Measurements from ENCODE around the gene ERMARD. TPM values are rescaled to one million over a fixed set of nuclear protein-coding genes. Genes with fewer than 3 reads are reported as not detected.

ERMARD gene
- total RNA-seq, 2 experiments from 2014 or later: 23.2 to 42.3 TPM

DNA sequence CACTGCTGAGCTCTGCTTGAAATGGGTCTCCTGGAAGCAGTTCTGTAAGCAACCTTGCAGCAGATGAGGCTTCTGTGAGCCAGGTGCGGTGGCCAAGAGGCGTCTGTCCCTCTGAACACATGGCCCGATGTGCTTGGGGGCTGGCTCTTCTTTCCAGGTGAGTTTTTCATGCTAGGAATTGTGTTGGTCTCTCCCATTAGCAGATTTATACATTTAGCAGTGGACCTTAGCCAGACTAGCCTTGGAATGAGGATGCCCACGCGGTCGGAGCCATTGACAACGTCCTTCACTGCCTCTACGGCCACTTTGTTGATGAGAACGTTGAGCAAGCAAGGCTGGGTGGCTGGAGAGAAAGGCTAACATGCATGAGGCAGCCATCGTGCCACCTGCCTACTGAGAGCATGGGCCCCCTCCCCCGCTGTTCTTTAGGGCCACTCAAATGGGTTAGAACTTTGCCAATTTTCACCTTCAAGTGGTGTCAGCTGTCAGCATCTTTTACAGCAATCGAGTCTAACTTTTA lies 33.5 kb downstream of the ERMARD start:
- no peaks in the 10 kb centered on the region for H3K9me3 ChIP-seq (ENCODE audit: low read length)
- H3K4me2 ChIP-seq (ENCODE audit: low read length): no peak overlapping the region
- no peak overlapping the region for H3K27ac ChIP-seq (ENCODE audit: low read depth, low read length, poor library complexity, severe bottlenecking)
- H2AFZ ChIP-seq (ENCODE audit: low read length): no peak overlapping the region
- no peaks in the 10 kb centered on the region for H3K36me3 ChIP-seq (ENCODE audit: insufficient read depth, low read length)
- BruUV-seq (replicated peaks): no TSS peak
- no peak for DNase-seq (ENCODE audit: low spot score)
- no peak overlapping the region for H3K4me3 ChIP-seq (ENCODE audit: low read depth, low read length, poor library complexity, severe bottlenecking)
- no peaks in the 10 kb centered on the region for H3K79me2 ChIP-seq (ENCODE audit: insufficient read depth, low read depth, low read length)
- intact Hi-C loops (cut with micrococcal nuclease; ENCODE audit: unreplicated experiment): no loop called here
- H4K20me1 ChIP-seq (ENCODE audit: insufficient read depth, low read length): no peaks in the 10 kb centered on the region
- no peaks in the 10 kb centered on the region for H3K4me1 ChIP-seq (ENCODE audit: insufficient read depth, low read length, poor library complexity, severe bottlenecking)
- TF ChIP-seq EZH2phosphoT487 (IDR thresholded peaks at IDR 0.05; ENCODE audit: borderline replicate concordance, low read depth, low read length): no peak
- TF ChIP-seq, protein P1, sequence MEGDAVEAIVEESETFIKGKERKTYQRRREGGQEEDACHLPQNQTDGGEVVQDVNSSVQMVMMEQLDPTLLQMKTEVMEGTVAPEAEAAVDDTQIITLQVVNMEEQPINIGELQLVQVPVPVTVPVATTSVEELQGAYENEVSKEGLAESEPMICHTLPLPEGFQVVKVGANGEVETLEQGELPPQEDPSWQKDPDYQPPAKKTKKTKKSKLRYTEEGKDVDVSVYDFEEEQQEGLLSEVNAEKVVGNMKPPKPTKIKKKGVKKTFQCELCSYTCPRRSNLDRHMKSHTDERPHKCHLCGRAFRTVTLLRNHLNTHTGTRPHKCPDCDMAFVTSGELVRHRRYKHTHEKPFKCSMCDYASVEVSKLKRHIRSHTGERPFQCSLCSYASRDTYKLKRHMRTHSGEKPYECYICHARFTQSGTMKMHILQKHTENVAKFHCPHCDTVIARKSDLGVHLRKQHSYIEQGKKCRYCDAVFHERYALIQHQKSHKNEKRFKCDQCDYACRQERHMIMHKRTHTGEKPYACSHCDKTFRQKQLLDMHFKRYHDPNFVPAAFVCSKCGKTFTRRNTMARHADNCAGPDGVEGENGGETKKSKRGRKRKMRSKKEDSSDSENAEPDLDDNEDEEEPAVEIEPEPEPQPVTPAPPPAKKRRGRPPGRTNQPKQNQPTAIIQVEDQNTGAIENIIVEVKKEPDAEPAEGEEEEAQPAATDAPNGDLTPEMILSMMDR (conservative IDR thresholded peaks at IDR 0.05; ENCODE audit: low read length): no peak
- ChIA-PET CTCF (ENCODE audit: unreplicated experiment) (no interaction called here), POLR2A (interaction anchor here (0.5 kb wide), 1 partner anchor 1058 kb away, joined by 3 read pairs; no protein-coding TSS in a partner anchor)
- H3K9me2 ChIP-seq (ENCODE audit: insufficient read depth, low read length): no peaks in the 10 kb centered on the region

DNA sequence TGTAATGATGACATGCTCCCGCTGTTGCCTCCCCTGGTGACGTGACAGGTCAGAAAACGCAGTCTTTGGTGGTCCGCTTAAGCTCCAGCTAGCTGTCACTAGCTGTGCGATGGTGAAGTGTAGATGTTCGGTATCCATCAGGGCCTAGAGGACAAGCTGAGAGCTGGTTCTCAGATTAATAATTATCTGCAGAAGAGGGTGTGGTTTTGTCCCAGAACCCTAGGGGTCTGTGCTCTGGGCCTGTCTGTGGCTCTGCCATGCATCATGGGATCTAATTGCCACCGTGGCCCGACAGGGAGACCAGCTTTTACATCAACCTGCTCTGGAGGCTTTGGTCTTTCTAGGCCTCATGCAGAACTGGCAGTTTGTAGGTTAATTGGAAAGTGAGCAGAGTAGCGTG lies 34.1 kb downstream of the ERMARD start:
- ChIA-PET POLR2A (interaction anchor here (0.5 kb wide), 1 partner anchor 1059 kb away, joined by 3 read pairs; no protein-coding TSS in a partner anchor), CTCF (ENCODE audit: unreplicated experiment) (no interaction called here)
- no peaks in the 10 kb centered on the region for H3K9me2 ChIP-seq (ENCODE audit: insufficient read depth, low read length)
- intact Hi-C loops (cut with micrococcal nuclease; ENCODE audit: unreplicated experiment): no loop called here
- no peaks in the 10 kb centered on the region for H3K9me3 ChIP-seq (ENCODE audit: low read length)
- no peaks in the 10 kb centered on the region for H4K20me1 ChIP-seq (ENCODE audit: insufficient read depth, low read length)
- H3K4me2 ChIP-seq (ENCODE audit: low read length): no peak overlapping the region
- H2AFZ ChIP-seq (ENCODE audit: low read length): no peak overlapping the region
- BruUV-seq (replicated peaks): no TSS peak
- DNase-seq (ENCODE audit: low spot score): no peak
- H3K36me3 ChIP-seq (ENCODE audit: insufficient read depth, low read length): no peaks in the 10 kb centered on the region
- no peak overlapping the region for H3K4me3 ChIP-seq (ENCODE audit: low read depth, low read length, poor library complexity, severe bottlenecking)
- H3K27ac ChIP-seq (ENCODE audit: low read depth, low read length, poor library complexity, severe bottlenecking): no peak overlapping the region
- H3K79me2 ChIP-seq (ENCODE audit: insufficient read depth, low read depth, low read length): no peaks in the 10 kb centered on the region
- TF ChIP-seq, protein P1 (conservative IDR thresholded peaks at IDR 0.05; ENCODE audit: low read length): no peak
- TF ChIP-seq EZH2phosphoT487 (IDR thresholded peaks at IDR 0.05; ENCODE audit: borderline replicate concordance, low read depth, low read length): no peak
- H3K4me1 ChIP-seq (ENCODE audit: insufficient read depth, low read length, poor library complexity, severe bottlenecking): no peaks in the 10 kb centered on the region

DNA sequence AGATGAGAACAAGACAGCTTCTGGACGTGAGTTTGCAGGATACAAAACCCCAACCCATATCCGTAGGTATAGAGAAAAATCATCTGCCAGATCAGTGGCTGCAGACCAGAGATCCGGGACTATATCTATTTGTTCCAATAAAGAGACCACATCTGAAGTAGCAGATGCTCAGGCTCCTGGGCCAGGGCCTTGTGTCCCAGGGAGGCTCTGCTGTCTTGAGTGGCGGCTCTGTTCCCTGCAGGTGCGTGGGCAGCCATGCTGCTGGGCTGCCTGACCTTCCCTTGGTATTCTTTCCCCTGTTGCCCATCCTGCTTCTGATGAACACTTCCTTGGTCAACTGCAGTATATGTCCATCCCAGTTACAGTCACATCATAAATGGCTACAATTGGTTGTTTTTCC lies 34.9 kb downstream of the ERMARD start:
- H3K79me2 ChIP-seq (ENCODE audit: insufficient read depth, low read depth, low read length): no peaks in the 10 kb centered on the region
- no peak overlapping the region for H3K27ac ChIP-seq (ENCODE audit: low read depth, low read length, poor library complexity, severe bottlenecking)
- POLR2A ChIA-PET: no interaction called here
- H2AFZ ChIP-seq (ENCODE audit: low read length): no peak overlapping the region
- no peaks in the 10 kb centered on the region for H4K20me1 ChIP-seq (ENCODE audit: insufficient read depth, low read length)
- no peaks in the 10 kb centered on the region for H3K36me3 ChIP-seq (ENCODE audit: insufficient read depth, low read length)
- H3K4me2 ChIP-seq (ENCODE audit: low read length): no peak overlapping the region
- no peaks in the 10 kb centered on the region for H3K9me2 ChIP-seq (ENCODE audit: insufficient read depth, low read length)
- peaks cover 3% of the 10 kb centered on the region for H3K4me1 ChIP-seq (ENCODE audit: insufficient read depth, low read length, poor library complexity, severe bottlenecking)
- TF ChIP-seq, protein P1 (conservative IDR thresholded peaks at IDR 0.05; ENCODE audit: low read length): no peak
- CTCF ChIA-PET (ENCODE audit: unreplicated experiment): no interaction called here
- H3K9me3 ChIP-seq (ENCODE audit: low read length): no peaks in the 10 kb centered on the region
- no peak overlapping the region for H3K4me3 ChIP-seq (ENCODE audit: low read depth, low read length, poor library complexity, severe bottlenecking)
- intact Hi-C loops (cut with micrococcal nuclease; ENCODE audit: unreplicated experiment): no loop called here
- DNase-seq (ENCODE audit: low spot score): no peak
- no TSS peak for BruUV-seq (replicated peaks)
